Activated CD8-positive, alpha-beta memory T cell treated with anti-CD3 and anti-CD28 coated beads, Interleukin-2, amount 50 U/mL, for 48 hours (primary cell): ENCODE data around the gene OR5A1.

Source experiments
- DNase-seq: peaks from one replicate; pipeline ENCODE4 v3.0.0-alpha.2; 2020

The OR5A1 gene

GRCh38 chr11:59480359-59480758, 44.1 kb downstream of the OR5A1 start:
- no peak for DNase-seq
